Left ventricle myocardium superior (tissue), 1 donor: Measurements from ENCODE around the gene MET. TPM values are rescaled to one million over a fixed set of nuclear protein-coding genes. Genes with fewer than 3 reads are reported as not detected.
"Not testable (repeated sequence)": the region's sequence is repeated elsewhere in the genome, so short reads cannot be mapped to it uniquely, and the experiment has no call there.

Experiments used
- ATAC-seq: fragments of 200-7000 bp; cut with Tn5 transposase; one replicate; pipeline ENCODE4 v1.9.1; 2020; ENCODE audit warnings: mild to moderate bottlenecking, moderate library complexity
- DNase-seq: peaks from one replicate; pipeline ENCODE4 v3.0.0-alpha.2; 2020
- intact Hi-C: fragments of 100-400 bp; cut with micrococcal nuclease; formaldehyde crosslinking; loops from one replicate; pipeline ENCODE4 v1.11.0; 2022
- total RNA-seq: library from RNA; stranded (reverse); fragmentation: NEBNext Ultra II Directional; extraction: Animal tissue kit (Norgen Biotek cat#: 25700); gene quantifications from one replicate; pipeline ENCODE4 v1.2.1, GENCODE V29; 2021
- donor health status: DM: no; HTN: yes; CAD: no; lungs with severe emphysema.

Gene MET
- total RNA-seq, 1 donor from 2014 or later = 20.0 TPM

DNA sequence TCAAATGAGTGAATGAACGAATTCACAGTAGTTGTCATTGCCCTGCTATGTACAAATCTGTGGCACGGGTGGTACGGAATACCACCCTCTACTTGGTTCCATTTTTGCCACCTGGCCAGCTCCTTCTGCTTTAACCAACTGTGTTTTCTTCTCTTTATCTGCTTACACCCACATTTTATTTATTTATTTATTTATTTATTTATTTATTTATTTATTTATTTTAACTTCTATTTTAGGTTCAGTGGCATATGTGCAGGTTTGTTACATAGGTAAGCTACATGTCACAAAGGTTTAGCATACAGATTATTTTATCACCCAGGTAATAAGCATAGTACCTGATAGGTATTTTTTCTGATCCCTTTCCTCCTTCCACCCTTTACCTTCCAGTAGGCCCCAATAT, 148.2 kb downstream of the MET start:
- intact Hi-C loops = no loop called here
- ATAC-seq = no peak
- DNase-seq = no peak

DNA sequence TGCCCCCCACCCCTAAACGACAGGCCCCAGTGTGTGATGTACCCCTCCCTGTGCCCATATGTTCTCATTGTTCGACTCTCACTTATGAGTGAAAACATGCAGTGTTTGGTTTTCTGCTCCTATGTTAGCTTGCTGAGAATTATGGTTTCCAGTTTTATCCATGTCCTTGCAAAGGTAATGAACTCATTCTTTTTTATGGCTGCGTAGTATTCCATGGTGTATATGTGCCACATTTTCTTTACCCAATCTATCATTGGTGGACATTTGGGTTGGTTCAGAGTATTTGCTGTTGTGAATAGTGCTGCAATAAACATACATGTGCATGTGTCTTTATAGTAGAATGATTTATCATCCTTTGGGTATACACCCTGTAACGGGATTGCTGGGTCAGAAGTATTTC, 149.7 kb downstream of the MET start:
- DNase-seq, intact Hi-C loops, ATAC-seq: not testable (repeated sequence)

- intact Hi-C loops = no loop called here
- no peak for ATAC-seq
- DNase-seq = no peak
Measured at GRCh38 chr7:116824449-116824848, 152.5 kb downstream of the MET start.

- intact Hi-C loops = no loop called here
- DNase-seq (no peak), ATAC-seq (no peak)
Measured at GRCh38 chr7:116828281-116828680, 156.3 kb downstream of the MET start.

DNA sequence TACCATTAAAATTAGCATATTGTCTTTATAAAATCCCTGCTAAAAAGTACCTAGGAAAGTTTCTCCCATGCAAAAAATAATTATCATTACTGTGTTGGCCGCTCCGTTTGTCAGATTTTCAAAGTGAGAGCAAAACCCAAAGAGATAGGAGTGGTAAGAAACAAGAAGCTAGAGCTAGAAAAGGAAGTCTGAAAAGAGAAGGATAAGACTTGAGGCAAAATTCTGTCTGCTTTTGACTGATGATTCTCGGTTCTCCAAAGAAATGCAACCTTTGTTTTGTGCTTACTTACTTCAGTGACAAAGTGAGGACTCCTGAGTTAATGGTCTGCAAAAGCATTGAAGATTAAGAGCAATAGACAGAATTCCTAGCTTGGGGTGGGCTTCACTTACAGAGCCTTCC, 157.0 kb downstream of the MET start:
- intact Hi-C loops = no loop called here
- ATAC-seq (no peak), DNase-seq (no peak)

GRCh38 chr7:116829493-116829892, 157.5 kb downstream of the MET start:
- intact Hi-C loops = no loop called here
- DNase-seq (no peak), ATAC-seq (no peak)

DNA sequence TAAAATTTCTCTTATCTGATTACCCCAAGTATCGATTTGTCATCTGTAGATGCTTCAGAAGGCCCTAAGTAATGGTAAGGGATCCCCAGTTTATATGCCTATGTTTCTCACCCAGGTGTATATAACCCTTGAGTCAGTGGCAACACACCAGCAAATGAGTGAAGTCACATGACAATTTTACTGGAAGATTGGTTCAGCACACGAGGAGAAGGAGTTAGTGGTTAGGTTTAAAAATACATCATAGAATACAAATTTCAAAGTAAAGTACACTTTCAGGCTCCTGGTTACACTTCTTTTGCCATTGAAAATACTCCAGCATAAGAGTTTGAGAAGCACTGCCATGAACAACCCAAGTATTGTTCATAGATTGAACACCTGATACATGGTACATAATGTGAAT, 160.7 kb downstream of the MET start:
- no peak for ATAC-seq
- intact Hi-C loops = no loop called here
- DNase-seq = no peak

DNA sequence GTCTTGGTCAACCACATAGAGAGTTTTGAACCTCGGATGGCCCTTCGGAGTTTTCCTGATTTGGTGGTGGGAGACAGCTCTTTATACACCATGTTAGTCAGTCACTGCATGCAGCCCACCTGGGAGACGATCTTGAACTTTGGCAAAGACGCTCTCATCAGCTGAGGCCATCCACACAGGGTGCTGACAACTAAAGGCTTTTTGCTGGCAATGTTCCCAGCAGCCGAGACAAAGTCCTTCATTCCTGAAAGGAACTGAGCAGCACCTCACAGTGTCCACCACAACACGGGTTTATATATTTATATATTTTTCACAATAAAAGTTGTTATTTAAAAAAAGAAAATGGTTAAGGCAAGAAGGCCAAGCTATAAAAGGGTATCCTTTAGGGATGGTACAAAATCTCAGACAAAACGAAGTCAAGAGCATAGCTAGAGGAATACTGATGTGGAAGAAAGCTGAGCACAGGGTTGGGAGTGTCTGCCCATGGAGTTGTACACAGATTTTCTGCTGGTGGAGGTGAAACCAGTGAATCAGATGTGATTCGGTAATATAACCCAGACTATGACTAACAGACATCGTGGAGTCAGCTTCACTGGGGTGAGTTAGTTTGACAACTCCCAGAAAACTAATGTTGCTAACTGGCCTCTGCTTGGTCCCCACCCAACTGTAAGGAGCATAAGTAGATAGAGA, 163.0 kb downstream of the MET start:
- intact Hi-C loops = no loop called here
- DNase-seq (peak; percentile 44), ATAC-seq (peak; percentile 86)

GRCh38 chr7:116836048-116836447, 164.1 kb downstream of the MET start:
- DNase-seq (no peak), ATAC-seq (peak; percentile 86)
- intact Hi-C loops = no loop called here

DNA sequence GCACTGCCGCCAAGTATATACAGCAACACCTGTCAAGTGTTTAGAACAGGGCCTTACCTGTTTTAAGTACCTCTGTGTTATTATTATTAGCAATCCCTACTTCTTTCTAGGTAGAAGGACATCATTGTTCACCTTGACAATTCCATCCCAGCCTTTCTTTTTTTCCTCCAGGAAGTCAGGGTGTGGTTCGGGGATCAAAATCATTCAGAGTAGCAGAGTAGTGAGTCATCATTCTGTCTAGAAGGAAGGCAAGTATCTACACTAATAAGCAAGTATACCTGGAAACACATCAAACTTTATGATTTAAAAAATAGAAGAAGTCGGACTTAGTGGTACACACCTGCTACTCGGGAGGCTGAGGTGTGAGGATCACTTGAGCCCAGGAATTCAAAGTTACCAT, 164.9 kb downstream of the MET start:
- intact Hi-C loops = no loop called here
- no peak for ATAC-seq
- DNase-seq = no peak

GRCh38 chr7:116837586-116837985, 165.6 kb downstream of the MET start:
- intact Hi-C loops = no loop called here

GRCh38 chr7:116840256-116840655, 168.3 kb downstream of the MET start:
- no peak for ATAC-seq
- intact Hi-C loops = no loop called here
- DNase-seq = no peak

More at GRCh38 chr7:116837586-116837985, 165.6 kb downstream of the MET start:
- DNase-seq (no peak), ATAC-seq (no peak)

DNA sequence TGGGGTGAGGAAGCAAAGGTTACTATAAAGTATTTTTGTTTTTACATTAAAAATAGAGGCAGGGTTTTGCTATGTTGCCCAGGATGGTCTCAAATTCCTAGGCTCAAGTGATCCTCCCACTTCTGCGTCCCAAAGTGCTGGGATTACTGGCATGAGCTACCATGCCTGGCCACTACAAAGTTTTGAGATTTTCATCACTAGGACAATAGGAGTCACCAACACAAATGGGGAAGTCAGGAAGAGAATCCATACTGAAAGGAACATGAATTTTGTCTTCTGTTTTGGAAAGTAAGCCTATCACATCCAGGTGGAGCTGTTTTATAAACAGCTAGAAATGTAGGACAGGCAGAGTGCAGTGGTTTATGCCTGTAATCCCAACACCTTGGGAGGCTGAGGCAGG, 170.4 kb downstream of the MET start:
- intact Hi-C loops = no loop called here
- no peak for DNase-seq
- no peak for ATAC-seq

DNA sequence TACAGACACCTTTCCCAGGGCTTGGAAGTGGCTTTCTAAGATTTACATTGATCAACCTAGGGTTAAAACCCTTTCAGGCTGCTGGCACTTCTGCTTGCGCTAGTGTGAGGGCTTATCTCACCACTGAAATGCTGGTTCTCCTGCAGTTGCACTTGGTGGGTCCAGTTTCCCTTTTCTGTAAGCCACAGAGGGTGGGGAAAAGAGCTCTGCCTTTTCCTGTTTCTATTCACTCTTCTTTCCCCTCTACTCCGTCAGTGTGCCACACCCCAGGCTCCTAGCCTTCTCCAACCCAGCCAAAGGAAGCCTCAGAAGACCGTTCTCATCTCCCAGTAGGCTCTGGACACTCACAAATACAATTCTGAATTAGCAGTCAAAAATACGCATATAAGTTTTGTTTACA, 171.4 kb downstream of the MET start:
- DNase-seq (no peak), ATAC-seq (peak; percentile 62)
- intact Hi-C loops = no loop called here

Other genes with a start within 250 kb of the MET start
- 204 TPM for gene CAV2, start 172.5 kb upstream of the MET start, total RNA-seq
- 362 TPM for gene CAV1, start 147.2 kb upstream of the MET start, total RNA-seq
- gene CAPZA2, start 190.4 kb downstream of the MET start, total RNA-seq = 371 TPM